Measurements from ENCODE around the gene PARP3. TPM values are rescaled to one million over a fixed set of nuclear protein-coding genes. Genes with fewer than 3 reads are reported as not detected.

Gene PARP3
- polyA plus RNA-seq, 2 donors: 8.2 to 11.8 TPM

DNA sequence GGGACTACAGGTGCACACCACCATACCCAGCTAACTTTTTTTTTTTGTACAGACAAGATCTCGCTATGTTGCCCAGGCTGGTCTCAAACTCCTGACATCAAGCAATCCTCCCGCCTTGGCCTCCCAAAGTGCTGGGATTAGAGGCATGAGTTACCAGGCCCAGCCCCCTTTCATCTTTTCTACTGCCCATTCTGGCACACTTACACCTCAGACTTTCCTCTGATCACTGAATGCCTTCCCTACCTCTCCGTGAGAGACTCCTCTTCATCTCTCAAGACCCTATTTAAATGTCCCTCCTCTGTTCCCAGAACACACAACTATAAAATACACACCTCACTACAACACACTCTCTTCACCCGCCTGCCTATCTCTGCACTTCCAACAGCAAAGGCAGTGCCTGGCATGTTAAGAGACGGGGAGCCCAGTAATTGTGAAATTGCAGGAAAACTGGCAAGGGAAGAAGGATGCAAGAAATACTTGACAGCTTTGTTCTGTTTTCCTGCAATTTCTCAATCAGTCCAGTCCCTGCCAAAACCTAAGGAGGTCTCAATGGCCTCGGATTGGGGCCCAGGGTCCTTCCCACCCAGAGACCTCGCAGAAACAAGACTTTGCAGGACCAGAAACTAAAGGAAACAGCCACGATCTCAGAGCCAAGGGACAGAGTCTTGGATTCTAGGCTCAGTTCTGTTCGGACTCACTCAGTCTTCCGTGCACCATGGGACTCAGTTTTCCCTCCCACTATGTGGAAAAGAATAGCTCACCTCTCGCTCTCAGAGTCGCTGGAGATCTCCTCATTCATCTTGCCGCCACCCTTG is 1.3 kb upstream of the PARP3 start:
- peak overlapping the region; percentile 73 to 76 for H3K4me3 ChIP-seq (ENCODE audit: low read depth in 1 of 2, low read length in 2 of 2)
- H3K27ac ChIP-seq (ENCODE audit: low read depth in 2 of 2, low read length in 1 of 2): peak overlapping the region in 1 of 2 donors; percentile 77
- peaks cover 6 to 27% of the 10 kb centered on the region in 2 donors for H3K36me3 ChIP-seq (ENCODE audit: control insufficient read depth in 2 of 2, insufficient read depth in 2 of 2, low read length in 1 of 2)
- peaks cover 4 to 11% of the 10 kb centered on the region in 2 donors for H3K4me1 ChIP-seq (ENCODE audit: control insufficient read depth in 2 of 2, insufficient read depth in 2 of 2, low read length in 1 of 2)
- H3K9me3 ChIP-seq (ENCODE audit: control insufficient read depth in 2 of 2, insufficient read depth in 1 of 2, low read depth in 1 of 2, low read length in 1 of 2): no peaks in the 10 kb centered on the region
- no peaks in the 10 kb centered on the region for H3K27me3 ChIP-seq (ENCODE audit: control insufficient read depth in 1 of 2, insufficient read depth in 2 of 2, low read length in 2 of 2)
- WGBS, 2 donors: 32 to 33% methylated on average over 13 of the region's 13 CpGs

DNA sequence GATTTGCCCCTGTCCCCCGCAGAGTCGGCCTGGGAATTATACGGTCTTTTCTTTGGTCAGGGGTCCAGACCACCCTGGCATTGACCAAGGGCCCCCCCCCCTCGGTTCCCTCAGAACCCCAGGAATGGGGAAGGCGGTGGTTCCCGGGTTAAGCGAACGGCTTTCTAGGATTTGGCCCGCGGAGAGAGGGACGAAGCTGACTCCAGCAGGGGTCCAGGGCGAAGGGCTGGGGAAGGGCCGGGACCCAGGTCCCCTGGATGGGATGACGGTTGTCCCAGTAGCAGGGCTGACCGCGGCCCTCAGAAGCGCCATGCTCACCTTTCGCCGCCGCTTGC is 733 bp upstream of the PARP3 start:
- WGBS, 2 donors: 1% methylated on average over 18 to 20 of the region's 20 CpGs
- Histone ChIP-seq H3K27me3 (ENCODE audit: control insufficient read depth in 1 of 2, insufficient read depth in 2 of 2, low read length in 2 of 2) (no peaks in the 10 kb centered on the region), H3K9me3 (ENCODE audit: control insufficient read depth in 2 of 2, insufficient read depth in 1 of 2, low read depth in 1 of 2, low read length in 1 of 2) (no peaks in the 10 kb centered on the region), H3K27ac (ENCODE audit: low read depth in 2 of 2, low read length in 1 of 2) (peak overlapping the region in 1 of 2 donors; percentile 77), H3K36me3 (ENCODE audit: control insufficient read depth in 2 of 2, insufficient read depth in 2 of 2, low read length in 1 of 2) (peaks cover 6 to 22% of the 10 kb centered on the region in 2 donors), H3K4me3 (ENCODE audit: low read depth in 1 of 2, low read length in 2 of 2) (peak overlapping the region; percentile 73 to 76), H3K4me1 (ENCODE audit: control insufficient read depth in 2 of 2, insufficient read depth in 2 of 2, low read length in 1 of 2) (peaks cover 4 to 11% of the 10 kb centered on the region in 2 donors)

DNA sequence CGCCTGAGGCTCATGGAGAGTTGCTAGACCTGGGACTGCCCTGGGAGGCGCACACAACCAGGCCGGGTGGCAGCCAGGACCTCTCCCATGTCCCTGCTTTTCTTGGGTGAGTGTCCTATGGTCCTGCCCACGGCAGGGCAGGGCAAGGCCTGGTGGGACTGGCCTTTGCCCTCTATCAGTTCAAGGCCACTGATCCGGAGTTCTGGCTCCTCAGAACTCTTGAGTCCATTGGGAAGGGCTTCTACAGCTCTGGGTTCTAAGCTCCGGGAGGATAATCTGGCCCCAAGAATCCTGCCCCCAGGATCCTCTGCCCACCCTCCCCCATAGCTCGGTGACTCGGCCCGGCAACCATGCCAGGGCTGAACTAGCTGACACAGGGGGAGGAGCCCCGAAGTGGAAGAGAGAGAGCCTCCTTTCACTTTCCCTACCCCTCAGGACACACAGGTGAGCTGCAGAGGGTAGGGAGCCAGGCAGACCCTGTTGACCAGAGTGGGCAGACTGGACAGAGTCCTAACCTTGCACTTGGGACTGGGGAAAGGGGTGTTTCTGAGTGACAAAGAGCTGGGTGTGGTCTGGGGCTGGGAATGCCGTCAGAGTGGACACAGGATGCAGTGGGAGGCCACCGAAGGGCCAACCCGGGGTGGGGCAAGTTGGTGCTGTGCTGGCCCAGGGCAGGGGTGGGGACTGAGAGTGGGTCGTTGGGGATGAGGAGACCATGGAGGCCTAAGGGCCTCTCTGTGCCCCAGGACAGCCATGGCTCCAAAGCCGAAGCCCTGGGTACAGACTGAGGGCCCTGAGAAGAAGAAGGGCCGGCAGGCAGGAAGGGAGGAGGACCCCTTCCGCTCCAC is 664 bp downstream of the PARP3 start:
- Histone ChIP-seq H3K27ac (ENCODE audit: low read depth in 2 of 2, low read length in 1 of 2) (peak overlapping the region; percentile 82 to 94), H3K4me3 (ENCODE audit: low read depth in 1 of 2, low read length in 2 of 2) (peak overlapping the region; percentile 41 to 62), H3K27me3 (ENCODE audit: control insufficient read depth in 1 of 2, insufficient read depth in 2 of 2, low read length in 2 of 2) (no peaks in the 10 kb centered on the region), H3K36me3 (ENCODE audit: control insufficient read depth in 2 of 2, insufficient read depth in 2 of 2, low read length in 1 of 2) (peaks cover under 1 to 8% of the 10 kb centered on the region in 2 donors), H3K4me1 (ENCODE audit: control insufficient read depth in 2 of 2, insufficient read depth in 2 of 2, low read length in 1 of 2) (peaks cover 4 to 11% of the 10 kb centered on the region in 2 donors), H3K9me3 (ENCODE audit: control insufficient read depth in 2 of 2, insufficient read depth in 1 of 2, low read depth in 1 of 2, low read length in 1 of 2) (no peaks in the 10 kb centered on the region)
- 33 to 37% methylated on average over 15 to 17 of the region's 17 CpGs for WGBS, 2 donors

DNA sequence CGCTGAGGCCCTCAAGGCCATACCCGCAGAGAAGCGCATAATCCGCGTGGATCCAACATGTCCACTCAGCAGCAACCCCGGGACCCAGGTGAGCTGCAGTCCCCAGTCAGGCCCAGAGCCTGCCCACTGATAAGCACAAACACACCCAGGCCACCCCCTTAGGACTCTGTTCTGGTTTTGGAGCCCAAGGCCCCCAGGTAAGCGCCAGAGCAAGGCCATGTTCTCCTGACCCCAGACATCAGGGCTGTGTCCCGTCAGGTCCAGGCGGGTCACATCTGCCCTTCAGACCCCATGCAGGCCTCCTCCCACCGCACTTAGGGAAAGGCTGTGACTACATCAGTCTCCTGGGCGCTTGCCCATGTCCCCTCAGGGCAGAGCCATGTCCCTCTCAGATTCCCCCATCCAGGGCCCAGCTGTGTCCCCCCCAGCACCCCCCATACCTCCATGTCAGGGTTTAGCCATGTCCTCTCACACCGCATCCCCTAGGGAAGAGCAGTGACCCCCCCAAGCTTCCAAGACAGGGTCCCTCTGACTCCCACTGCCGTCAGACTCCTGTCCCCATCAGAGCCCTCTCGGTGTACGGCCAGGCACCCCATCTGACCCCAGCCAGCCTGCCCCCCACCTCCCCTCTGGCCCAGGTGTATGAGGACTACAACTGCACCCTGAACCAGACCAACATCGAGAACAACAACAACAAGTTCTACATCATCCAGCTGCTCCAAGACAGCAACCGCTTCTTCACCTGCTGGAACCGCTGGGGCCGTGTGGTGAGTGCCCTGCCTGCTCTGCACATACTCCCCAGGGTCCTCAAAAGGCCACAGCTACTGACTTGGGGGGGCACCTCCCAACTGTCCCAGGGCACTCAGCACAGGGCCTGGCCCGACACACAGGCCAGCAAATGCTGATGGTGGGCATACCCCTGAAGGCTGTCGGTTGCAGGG is 1.6 kb downstream of the PARP3 start:
- Histone ChIP-seq H3K4me1 (ENCODE audit: control insufficient read depth in 2 of 2, insufficient read depth in 2 of 2, low read length in 1 of 2) (peaks cover 4 to 11% of the 10 kb centered on the region in 2 donors), H3K36me3 (ENCODE audit: control insufficient read depth in 2 of 2, insufficient read depth in 2 of 2, low read length in 1 of 2) (peaks cover 0 to 2% of the 10 kb centered on the region in 2 donors), H3K27ac (ENCODE audit: low read depth in 2 of 2, low read length in 1 of 2) (peak overlapping the region; percentile 82 to 94), H3K27me3 (ENCODE audit: control insufficient read depth in 1 of 2, insufficient read depth in 2 of 2, low read length in 2 of 2) (no peaks in the 10 kb centered on the region), H3K4me3 (ENCODE audit: low read depth in 1 of 2, low read length in 2 of 2) (no peak overlapping the region), H3K9me3 (ENCODE audit: control insufficient read depth in 2 of 2, insufficient read depth in 1 of 2, low read depth in 1 of 2, low read length in 1 of 2) (no peaks in the 10 kb centered on the region)
- 93 to 94% methylated on average over 20 to 21 of the region's 21 CpGs for WGBS, 2 donors

DNA sequence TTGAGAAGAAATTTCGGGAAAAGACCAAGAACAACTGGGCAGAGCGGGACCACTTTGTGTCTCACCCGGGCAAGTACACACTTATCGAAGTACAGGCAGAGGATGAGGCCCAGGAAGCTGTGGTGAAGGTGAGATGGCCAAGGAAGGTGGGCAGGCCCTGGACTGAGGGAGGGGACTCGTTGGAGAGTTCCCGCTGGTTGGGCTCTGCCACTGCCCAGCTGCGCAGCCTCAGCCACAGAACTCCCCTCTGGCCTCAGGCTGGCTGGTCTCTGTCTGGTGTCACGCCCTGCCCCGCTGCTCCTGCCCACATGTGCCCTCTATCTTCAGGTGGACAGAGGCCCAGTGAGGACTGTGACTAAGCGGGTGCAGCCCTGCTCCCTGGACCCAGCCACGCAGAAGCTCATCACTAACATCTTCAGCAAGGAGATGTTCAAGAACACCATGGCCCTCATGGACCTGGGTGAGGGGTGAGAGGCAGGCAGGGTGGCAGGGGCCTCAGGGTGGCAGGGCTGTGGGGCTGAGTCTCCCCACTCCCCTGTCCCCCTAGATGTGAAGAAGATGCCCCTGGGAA is 2.4 kb downstream of the PARP3 start:
- H3K4me3 ChIP-seq (ENCODE audit: low read depth in 1 of 2, low read length in 2 of 2): no peak overlapping the region
- 84 to 90% methylated on average over 11 of the region's 11 CpGs for WGBS, 2 donors
- H3K9me3 ChIP-seq (ENCODE audit: control insufficient read depth in 2 of 2, insufficient read depth in 1 of 2, low read depth in 1 of 2, low read length in 1 of 2): no peaks in the 10 kb centered on the region
- H3K36me3 ChIP-seq (ENCODE audit: control insufficient read depth in 2 of 2, insufficient read depth in 2 of 2, low read length in 1 of 2): no peaks in the 10 kb centered on the region
- H3K4me1 ChIP-seq (ENCODE audit: control insufficient read depth in 2 of 2, insufficient read depth in 2 of 2, low read length in 1 of 2): peaks cover 4 to 11% of the 10 kb centered on the region in 2 donors
- no peak overlapping the region for H3K27ac ChIP-seq (ENCODE audit: low read depth in 2 of 2, low read length in 1 of 2)
- H3K27me3 ChIP-seq (ENCODE audit: control insufficient read depth in 1 of 2, insufficient read depth in 2 of 2, low read length in 2 of 2): no peaks in the 10 kb centered on the region

DNA sequence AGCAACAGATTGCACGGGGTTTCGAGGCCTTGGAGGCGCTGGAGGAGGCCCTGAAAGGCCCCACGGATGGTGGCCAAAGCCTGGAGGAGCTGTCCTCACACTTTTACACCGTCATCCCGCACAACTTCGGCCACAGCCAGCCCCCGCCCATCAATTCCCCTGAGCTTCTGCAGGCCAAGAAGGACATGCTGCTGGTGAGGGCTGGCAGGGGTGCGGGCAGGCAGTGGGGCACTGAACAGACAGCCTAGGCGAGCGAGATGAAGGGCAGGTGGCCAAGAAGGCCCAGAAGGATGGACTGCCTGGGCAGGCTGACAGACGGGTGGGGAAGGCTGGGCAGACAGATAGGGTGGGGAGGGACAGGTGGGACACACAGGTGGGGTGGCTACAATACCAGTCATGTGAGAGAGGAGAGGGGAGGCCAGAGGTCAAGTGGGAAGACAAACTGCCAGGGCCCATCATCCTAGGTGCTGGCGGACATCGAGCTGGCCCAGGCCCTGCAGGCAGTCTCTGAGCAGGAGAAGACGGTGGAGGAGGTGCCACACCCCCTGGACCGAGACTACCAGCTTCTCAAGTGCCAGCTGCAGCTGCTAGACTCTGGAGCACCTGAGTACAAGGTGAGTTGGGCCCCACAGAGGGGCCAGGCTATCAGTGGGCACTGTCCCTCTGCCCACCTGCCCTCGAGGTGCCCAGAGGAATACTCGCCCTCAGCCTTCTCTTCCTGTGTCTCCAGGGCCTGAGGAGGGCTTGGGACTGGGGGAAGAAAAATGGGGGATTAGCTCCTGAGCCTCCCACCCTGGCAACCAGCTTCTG is 3.1 kb downstream of the PARP3 start:
- Histone ChIP-seq H3K4me1 (ENCODE audit: control insufficient read depth in 2 of 2, insufficient read depth in 2 of 2, low read length in 1 of 2) (peaks cover 4 to 11% of the 10 kb centered on the region in 2 donors), H3K27ac (ENCODE audit: low read depth in 2 of 2, low read length in 1 of 2) (no peak overlapping the region), H3K27me3 (ENCODE audit: control insufficient read depth in 1 of 2, insufficient read depth in 2 of 2, low read length in 2 of 2) (no peaks in the 10 kb centered on the region), H3K9me3 (ENCODE audit: control insufficient read depth in 2 of 2, insufficient read depth in 1 of 2, low read depth in 1 of 2, low read length in 1 of 2) (no peaks in the 10 kb centered on the region), H3K36me3 (ENCODE audit: control insufficient read depth in 2 of 2, insufficient read depth in 2 of 2, low read length in 1 of 2) (no peaks in the 10 kb centered on the region), H3K4me3 (ENCODE audit: low read depth in 1 of 2, low read length in 2 of 2) (no peak overlapping the region)
- 83 to 86% methylated on average over 18 of the region's 18 CpGs for WGBS, 2 donors

DNA sequence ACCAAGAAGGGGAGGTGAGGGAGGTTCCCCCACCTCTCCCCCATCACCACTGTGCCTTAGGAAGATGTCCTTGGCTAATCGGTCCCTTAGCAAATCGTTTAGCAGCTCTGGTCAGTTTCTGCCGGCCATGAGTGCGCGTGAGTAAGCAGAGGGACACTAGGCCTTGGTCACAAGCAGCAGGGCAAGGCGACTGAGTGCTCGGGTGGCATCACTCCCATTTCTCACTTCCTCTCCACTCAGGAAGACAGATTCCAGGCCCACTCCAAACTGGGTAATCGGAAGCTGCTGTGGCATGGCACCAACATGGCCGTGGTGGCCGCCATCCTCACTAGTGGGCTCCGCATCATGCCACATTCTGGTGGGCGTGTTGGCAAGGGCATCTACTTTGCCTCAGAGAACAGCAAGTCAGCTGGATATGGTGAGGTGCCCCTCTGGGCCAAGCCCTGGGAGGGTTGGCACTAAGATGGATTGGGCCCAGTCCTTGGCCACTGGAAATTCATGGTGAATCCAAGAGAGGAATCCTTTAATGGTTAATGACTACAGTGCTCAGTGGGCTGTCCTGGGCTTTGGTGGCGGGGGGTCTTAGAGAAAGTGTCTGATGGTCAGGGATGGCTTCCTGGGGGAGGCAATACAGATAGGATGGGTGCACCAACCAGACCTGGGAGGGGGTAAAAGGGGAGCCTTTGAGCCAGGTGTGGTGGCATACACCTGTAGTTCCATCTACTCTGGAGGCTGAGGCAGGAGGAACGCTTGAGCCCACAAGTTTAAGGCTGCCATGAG is 4.0 kb downstream of the PARP3 start:
- peaks cover 4 to 8% of the 10 kb centered on the region in 2 donors for H3K4me1 ChIP-seq (ENCODE audit: control insufficient read depth in 2 of 2, insufficient read depth in 2 of 2, low read length in 1 of 2)
- 93 to 94% methylated on average over 14 of the region's 14 CpGs for WGBS, 2 donors
- H3K27me3 ChIP-seq (ENCODE audit: control insufficient read depth in 1 of 2, insufficient read depth in 2 of 2, low read length in 2 of 2): no peaks in the 10 kb centered on the region

DNA sequence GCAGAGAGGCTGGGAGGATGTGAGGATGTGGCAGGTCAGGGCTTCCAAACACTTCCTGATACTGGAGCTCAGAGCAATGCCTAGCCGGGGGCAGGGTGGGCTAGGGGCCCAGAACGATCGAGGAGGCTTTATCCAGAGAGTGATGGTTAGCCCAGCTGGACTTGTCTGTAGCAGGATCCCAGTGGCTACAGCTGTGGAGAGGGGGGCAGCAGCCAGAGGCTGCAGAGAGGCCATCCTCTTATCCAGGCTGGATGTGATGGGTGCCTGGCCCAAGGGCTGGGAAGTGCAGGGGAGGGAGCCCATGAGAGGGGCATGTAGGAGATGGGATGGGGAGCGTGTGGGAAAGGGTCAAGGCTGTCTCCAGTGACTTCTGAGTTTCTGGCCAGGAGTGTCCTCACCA is 4.6 kb downstream of the PARP3 start:
- peaks cover 4 to 8% of the 10 kb centered on the region in 2 donors for H3K4me1 ChIP-seq (ENCODE audit: control insufficient read depth in 2 of 2, insufficient read depth in 2 of 2, low read length in 1 of 2)
- no peaks in the 10 kb centered on the region for H3K9me3 ChIP-seq (ENCODE audit: control insufficient read depth in 2 of 2, insufficient read depth in 1 of 2, low read depth in 1 of 2, low read length in 1 of 2)
- H3K4me3 ChIP-seq (ENCODE audit: low read depth in 1 of 2, low read length in 2 of 2): no peak overlapping the region
- WGBS, 2 donors: 77 to 86% methylated on average over 4 of the region's 4 CpGs
- H3K36me3 ChIP-seq (ENCODE audit: control insufficient read depth in 2 of 2, insufficient read depth in 2 of 2, low read length in 1 of 2): no peaks in the 10 kb centered on the region
- no peak overlapping the region for H3K27ac ChIP-seq (ENCODE audit: low read depth in 2 of 2, low read length in 1 of 2)
- H3K27me3 ChIP-seq (ENCODE audit: control insufficient read depth in 1 of 2, insufficient read depth in 2 of 2, low read length in 2 of 2): no peaks in the 10 kb centered on the region

More for the DNA sequence above, 4.0 kb downstream of the PARP3 start:
- Histone ChIP-seq H3K36me3 (ENCODE audit: control insufficient read depth in 2 of 2, insufficient read depth in 2 of 2, low read length in 1 of 2) (no peaks in the 10 kb centered on the region), H3K27ac (ENCODE audit: low read depth in 2 of 2, low read length in 1 of 2) (no peak overlapping the region), H3K9me3 (ENCODE audit: control insufficient read depth in 2 of 2, insufficient read depth in 1 of 2, low read depth in 1 of 2, low read length in 1 of 2) (no peaks in the 10 kb centered on the region), H3K4me3 (ENCODE audit: low read depth in 1 of 2, low read length in 2 of 2) (no peak overlapping the region)

All from esophagus (tissue), 2 donors.